ENCODE results near the gene LAYN.

DNA sequence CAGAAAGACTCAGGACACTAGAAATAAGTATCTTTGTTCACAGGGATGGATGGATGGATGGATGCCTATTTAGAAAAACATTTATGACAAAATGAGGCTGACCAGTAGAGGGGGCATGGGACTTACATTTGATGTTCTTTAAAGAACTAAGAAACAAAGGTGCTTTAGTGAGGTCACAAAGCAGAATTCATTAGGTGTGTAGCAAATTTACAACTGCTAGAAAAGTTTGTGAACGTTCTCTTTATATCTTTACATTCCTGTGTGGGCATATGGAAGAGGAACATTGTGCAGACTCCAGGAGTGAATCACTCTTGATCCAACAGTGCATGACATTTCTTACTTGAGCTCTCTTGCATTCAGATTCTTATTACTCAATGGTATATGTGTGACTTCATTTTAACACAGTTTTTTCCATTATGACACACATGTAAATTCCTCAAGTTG lies 45.9 kb downstream of the LAYN start:
- TF ChIP-seq POLR2A (IDR thresholded peaks at IDR 0.05; ENCODE audit: low read length) (no peak), EP300 (IDR thresholded peaks at IDR 0.05) (no peak), SMC3 (IDR thresholded peaks at IDR 0.05) (peak; percentile 54; the same call in 2 of the 3 replicates), HDAC2 (IDR thresholded peaks at IDR 0.05) (no peak), RAD21 (conservative IDR thresholded peaks at IDR 0.05 in 1 of 2, IDR thresholded peaks at IDR 0.05 in 1 of 2) (peak; percentile 67 to 76), KDM5A (IDR thresholded peaks at IDR 0.05) (no peak), NR3C1 (IDR thresholded peaks at IDR 0.05) (no peak), CEBPB (IDR thresholded peaks at IDR 0.05) (no peak), ZFP36 (IDR thresholded peaks at IDR 0.05; ENCODE audit: borderline replicate concordance, partially characterized antibody) (no peak), KDM1A (IDR thresholded peaks at IDR 0.05; ENCODE audit: low read depth) (no peak)
- TF ChIP-seq, protein P1, sequence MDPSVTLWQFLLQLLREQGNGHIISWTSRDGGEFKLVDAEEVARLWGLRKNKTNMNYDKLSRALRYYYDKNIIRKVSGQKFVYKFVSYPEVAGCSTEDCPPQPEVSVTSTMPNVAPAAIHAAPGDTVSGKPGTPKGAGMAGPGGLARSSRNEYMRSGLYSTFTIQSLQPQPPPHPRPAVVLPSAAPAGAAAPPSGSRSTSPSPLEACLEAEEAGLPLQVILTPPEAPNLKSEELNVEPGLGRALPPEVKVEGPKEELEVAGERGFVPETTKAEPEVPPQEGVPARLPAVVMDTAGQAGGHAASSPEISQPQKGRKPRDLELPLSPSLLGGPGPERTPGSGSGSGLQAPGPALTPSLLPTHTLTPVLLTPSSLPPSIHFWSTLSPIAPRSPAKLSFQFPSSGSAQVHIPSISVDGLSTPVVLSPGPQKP (IDR thresholded peaks at IDR 0.05; ENCODE audit: low read depth, low read length): no peak
- TF ChIP-seq, protein P2, sequence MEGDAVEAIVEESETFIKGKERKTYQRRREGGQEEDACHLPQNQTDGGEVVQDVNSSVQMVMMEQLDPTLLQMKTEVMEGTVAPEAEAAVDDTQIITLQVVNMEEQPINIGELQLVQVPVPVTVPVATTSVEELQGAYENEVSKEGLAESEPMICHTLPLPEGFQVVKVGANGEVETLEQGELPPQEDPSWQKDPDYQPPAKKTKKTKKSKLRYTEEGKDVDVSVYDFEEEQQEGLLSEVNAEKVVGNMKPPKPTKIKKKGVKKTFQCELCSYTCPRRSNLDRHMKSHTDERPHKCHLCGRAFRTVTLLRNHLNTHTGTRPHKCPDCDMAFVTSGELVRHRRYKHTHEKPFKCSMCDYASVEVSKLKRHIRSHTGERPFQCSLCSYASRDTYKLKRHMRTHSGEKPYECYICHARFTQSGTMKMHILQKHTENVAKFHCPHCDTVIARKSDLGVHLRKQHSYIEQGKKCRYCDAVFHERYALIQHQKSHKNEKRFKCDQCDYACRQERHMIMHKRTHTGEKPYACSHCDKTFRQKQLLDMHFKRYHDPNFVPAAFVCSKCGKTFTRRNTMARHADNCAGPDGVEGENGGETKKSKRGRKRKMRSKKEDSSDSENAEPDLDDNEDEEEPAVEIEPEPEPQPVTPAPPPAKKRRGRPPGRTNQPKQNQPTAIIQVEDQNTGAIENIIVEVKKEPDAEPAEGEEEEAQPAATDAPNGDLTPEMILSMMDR (IDR thresholded peaks at IDR 0.05): peak; percentile 62
- TF ChIP-seq, protein P3, sequence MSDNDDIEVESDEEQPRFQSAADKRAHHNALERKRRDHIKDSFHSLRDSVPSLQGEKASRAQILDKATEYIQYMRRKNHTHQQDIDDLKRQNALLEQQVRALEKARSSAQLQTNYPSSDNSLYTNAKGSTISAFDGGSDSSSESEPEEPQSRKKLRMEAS (IDR thresholded peaks at IDR 0.05): no peak

Measured in A549 (cell line).